ENCODE measurements around the gene FKBP3. TPM values are rescaled to one million over a fixed set of nuclear protein-coding genes. Genes with fewer than 3 reads are reported as not detected.

Gene FKBP3
- total RNA-seq (ENCODE audit: low replicate concordance): 8.5 and 23.8 TPM in 2 replicates

DNA sequence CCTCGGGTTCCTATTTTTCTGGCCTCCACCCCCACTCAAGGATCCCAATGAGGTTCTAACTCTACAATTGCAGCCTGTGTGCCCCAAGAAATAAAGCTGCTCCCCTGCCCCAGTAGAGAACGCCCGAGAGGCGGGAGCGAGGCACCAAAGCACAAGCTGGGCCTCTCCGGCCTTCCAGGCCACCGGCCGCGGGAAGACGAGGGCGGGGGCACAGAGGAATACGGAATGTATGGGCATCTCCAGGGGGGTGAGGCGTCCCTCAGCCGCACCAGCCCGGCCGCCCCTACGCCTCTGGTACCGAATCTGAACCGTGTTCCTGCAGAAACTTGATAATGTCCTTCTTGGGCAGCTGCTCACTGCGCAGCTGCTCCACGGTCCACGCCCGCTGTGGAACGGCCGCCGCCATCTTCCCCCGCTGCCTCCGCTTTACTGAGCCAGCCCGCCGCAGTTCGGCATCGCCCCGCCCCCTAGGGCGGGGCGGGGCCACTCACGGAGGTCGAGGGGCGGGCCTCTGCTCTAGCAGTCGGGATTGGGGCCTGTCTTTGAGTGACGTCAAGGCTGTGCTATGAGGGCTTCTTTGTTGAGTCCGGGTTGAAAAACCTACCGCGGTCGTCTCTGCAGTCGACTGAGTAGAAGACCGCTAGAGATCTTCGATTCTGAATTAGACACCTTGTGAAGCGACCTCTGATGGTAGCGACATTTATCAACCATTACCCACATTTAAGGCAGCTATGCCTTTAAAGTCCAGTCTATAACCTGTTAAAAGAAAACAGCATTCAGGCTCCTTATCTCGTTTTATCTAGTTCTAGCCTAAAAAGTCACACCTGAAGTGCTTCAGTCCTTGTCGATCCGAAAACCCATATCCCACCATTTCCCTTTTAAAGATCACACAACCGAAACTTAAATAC lies at the start of gene FKBP3:
FKBP3 (minus strand) TSS at position 431 of the 908 bp plus-strand sequence; CDS start at position 406, 25 bp downstream.

DNA sequence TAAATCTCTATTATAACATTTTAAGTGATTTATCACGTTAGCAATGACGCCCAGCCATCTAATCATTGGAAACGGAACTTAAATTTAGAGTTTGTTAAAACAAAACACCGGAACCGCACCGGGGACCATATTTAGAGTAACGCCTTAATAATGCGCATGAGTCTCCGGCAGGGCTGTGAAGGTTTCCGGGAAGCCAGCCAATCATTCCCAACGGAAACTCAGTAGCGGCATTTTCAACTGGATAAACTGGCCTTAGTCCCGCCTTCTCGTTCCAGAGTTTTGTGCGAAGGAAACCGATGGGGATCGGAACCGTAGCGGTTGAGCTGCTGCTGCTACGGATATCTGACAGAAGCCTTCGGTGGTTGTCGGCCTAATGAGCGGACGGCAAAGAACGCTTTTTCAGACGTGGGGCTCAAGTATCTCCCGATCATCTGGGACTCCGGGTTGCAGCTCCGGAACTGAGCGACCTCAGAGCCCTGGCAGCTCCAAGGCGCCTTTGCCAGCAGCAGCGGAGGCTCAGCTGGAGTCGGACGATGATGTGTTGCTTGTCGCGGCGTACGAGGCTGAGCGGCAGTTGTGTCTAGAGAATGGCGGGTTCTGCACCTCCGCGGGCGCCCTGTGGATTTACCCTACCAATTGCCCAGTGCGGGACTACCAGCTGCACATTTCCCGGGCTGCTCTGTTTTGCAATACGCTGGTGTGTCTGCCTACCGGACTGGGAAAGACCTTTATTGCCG lies 1.5 kb upstream of the FKBP3 start, which contains the start of gene FANCM:
FANCM (plus strand) TSS at position 272 of the 737 bp plus-strand sequence; CDS start at position 374, 102 bp downstream.

DNA sequence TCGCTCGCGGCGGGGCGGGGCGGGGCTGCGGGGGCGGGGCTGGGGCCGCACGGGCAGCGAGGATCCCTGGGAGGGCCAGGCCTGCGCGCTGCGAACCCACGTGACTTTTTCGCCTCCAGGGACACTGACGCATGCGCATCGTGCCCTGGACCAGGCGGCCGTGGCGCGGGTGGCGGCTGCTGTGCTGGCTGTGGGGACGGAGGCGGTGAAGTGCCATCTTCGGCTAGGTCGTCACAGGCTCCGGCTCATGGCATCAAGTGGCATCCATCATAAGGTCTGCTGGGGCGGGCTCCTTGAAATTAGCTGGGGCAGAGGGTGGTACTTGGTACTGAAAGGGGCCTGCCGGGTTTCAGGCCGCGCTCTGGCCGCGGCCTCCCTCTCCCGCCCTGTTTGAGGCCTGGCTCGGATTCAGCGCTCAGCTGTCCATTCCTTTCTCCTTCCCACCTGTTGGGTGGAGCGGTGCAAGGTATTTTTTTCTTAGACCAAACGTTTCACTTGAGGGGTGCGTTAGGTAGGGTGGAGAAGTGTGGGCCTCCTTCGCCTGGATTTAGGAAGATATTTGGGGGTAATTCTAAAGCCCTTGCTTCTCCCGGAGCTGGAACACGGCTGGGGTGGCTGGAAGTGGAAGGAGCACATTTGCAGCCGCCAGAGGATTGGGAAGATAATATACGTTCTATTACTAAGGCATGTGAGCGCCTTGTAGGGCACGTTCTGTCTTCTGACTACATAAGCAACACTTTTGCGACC lies 50.1 kb downstream of the FKBP3 start, which contains the start of gene PRPF39:
PRPF39 (plus strand) TSS at position 141 of the 747 bp plus-strand sequence. CDS start 11,124 bp downstream, outside the sequence.

Other genes with a start within 250 kb of the FKBP3 start
- 9.6 and 12.2 TPM in 2 replicates for gene KLHL28, start 172.5 kb downstream of the FKBP3 start, total RNA-seq (ENCODE audit: low replicate concordance)
- 11.4 and 14.7 TPM in 2 replicates for gene TOGARAM1, start 172.3 kb downstream of the FKBP3 start, total RNA-seq (ENCODE audit: low replicate concordance)
- gene PRPF39, start 50.4 kb downstream of the FKBP3 start, total RNA-seq (ENCODE audit: low replicate concordance): 19.5 and 39.9 TPM in 2 replicates
- 2.2 and 4.1 TPM in 2 replicates for gene FANCM, start 1.4 kb upstream of the FKBP3 start, total RNA-seq (ENCODE audit: low replicate concordance)
- gene MIS18BP1, start 118.7 kb upstream of the FKBP3 start, total RNA-seq (ENCODE audit: low replicate concordance): 11.3 and 16.9 TPM in 2 replicates

Measured in smooth muscle cell of the coronary artery (primary cell).